ENCODE measurements around the gene PEX6.

Gene PEX6

GRCh38 chr6:42921801-42922200 is 57.2 kb downstream of the PEX6 start:
- no peak overlapping the region for H3K4me3 ChIP-seq (ENCODE audit: low read depth, low read length)
- no peak for DNase-seq (ENCODE audit: low read depth)
- TF ChIP-seq MYC (IDR thresholded peaks at IDR 0.05; ENCODE audit: low read depth, low read length): no peak

- no peak for TF ChIP-seq CTCF (IDR thresholded peaks at IDR 0.05; ENCODE audit: low read depth, low read length)
- TF ChIP-seq MYC (IDR thresholded peaks at IDR 0.05; ENCODE audit: low read depth, low read length): no peak
- TF ChIP-seq POLR2A (IDR thresholded peaks at IDR 0.05; ENCODE audit: extremely low read depth, insufficient read length): no peak
- TF ChIP-seq MAX (IDR thresholded peaks at IDR 0.05; ENCODE audit: low read depth, low read length): no peak
- DNase-seq (ENCODE audit: low read depth): no peak
- no peak overlapping the region for H3K4me3 ChIP-seq (ENCODE audit: low read depth, low read length)
These were observed 62.7 kb downstream of the PEX6 start for GRCh38 chr6:42916288-42916687.

- no peak for DNase-seq (ENCODE audit: low read depth)
- H3K4me3 ChIP-seq (ENCODE audit: low read depth, low read length): no peak within 1 kb of the TSS
- TF ChIP-seq MAX (IDR thresholded peaks at IDR 0.05; ENCODE audit: low read depth, low read length): no peak
- TF ChIP-seq POLR2A (IDR thresholded peaks at IDR 0.05; ENCODE audit: extremely low read depth, insufficient read length): no peak
These were observed 63.2 kb downstream of the PEX6 start, which contains the start of gene PTCRA for GRCh38 chr6:42915732-42916131. PTCRA (plus strand) TSS chr6:42916053; CDS start chr6:42916070, 17 bp downstream.

- DNase-seq (ENCODE audit: low read depth): no peak
- TF ChIP-seq CTCF (IDR thresholded peaks at IDR 0.05; ENCODE audit: low read depth, low read length) (no peak), MAX (IDR thresholded peaks at IDR 0.05; ENCODE audit: low read depth, low read length) (no peak), MYC (IDR thresholded peaks at IDR 0.05; ENCODE audit: low read depth, low read length) (no peak), POLR2A (IDR thresholded peaks at IDR 0.05; ENCODE audit: extremely low read depth, insufficient read length) (no peak)
These were observed 64.4 kb downstream of the PEX6 start for GRCh38 chr6:42914546-42914945.

More at GRCh38 chr6:42914546-42914945, 64.4 kb downstream of the PEX6 start:
- H3K4me3 ChIP-seq (ENCODE audit: low read depth, low read length): no peak overlapping the region

Measured in NB4 (cell line).